Measurements from ENCODE around the gene NDE1. TPM values are rescaled to one million over a fixed set of nuclear protein-coding genes. Genes with fewer than 3 reads are reported as not detected.

The NDE1 gene
- total RNA-seq, 1 donor from 2014 or later: 31.4 TPM

GRCh38 chr16:15766918-15767317 lies 116.9 kb downstream of the NDE1 start:
- no peaks in the 10 kb centered on the region for H3K36me3 Mint-ChIP-seq (ENCODE audit: low read depth, unreplicated experiment)
- Histone ChIP-seq H3K27ac (ENCODE audit: low read depth, low read length) (no peak overlapping the region), H3K36me3 (ENCODE audit: insufficient read depth, low read length) (no peaks in the 10 kb centered on the region), H3K4me2 (ENCODE audit: low read length) (no peak overlapping the region), H3K9ac (ENCODE audit: low read length) (no peak overlapping the region), H3K9me3 (ENCODE audit: insufficient read depth, low read depth, low read length) (no peaks in the 10 kb centered on the region), H2AFZ (ENCODE audit: low read depth, low read length) (no peak overlapping the region), H3K79me2 (ENCODE audit: insufficient read depth, low read length) (no peaks in the 10 kb centered on the region), H3K4me3 (ENCODE audit: insufficient read depth, low read depth, low read length) (no peak overlapping the region), H4K20me1 (ENCODE audit: insufficient read depth, low read length) (no peaks in the 10 kb centered on the region), H3K4me1 (ENCODE audit: insufficient read depth, low read length) (peaks cover 8% of the 10 kb centered on the region), H3K27me3 (ENCODE audit: insufficient read depth, low read length) (peaks cover 13% of the 10 kb centered on the region)
- H3K4me3 Mint-ChIP-seq (ENCODE audit: unreplicated experiment): no peak overlapping the region
- no peak overlapping the region for H3K27ac Mint-ChIP-seq (ENCODE audit: unreplicated experiment)
- H3K27me3 Mint-ChIP-seq (ENCODE audit: low read depth, unreplicated experiment): peaks cover 10% of the 10 kb centered on the region
- DNase-seq (ENCODE audit: low read depth) (no peak), FAIRE-seq (no peak)
- H3K4me1 Mint-ChIP-seq (ENCODE audit: low read depth, unreplicated experiment): peaks cover 3% of the 10 kb centered on the region
- TF ChIP-seq CTCF (IDR thresholded peaks at IDR 0.05; ENCODE audit: insufficient read depth, low read depth, low read length) (no peak), EZH2 (IDR thresholded peaks at IDR 0.05; ENCODE audit: insufficient read depth, low read length) (no peak)
- H3K9me3 Mint-ChIP-seq (ENCODE audit: unreplicated experiment): peaks cover 3% of the 10 kb centered on the region

- no peak overlapping the region for H3K27ac ChIP-seq (ENCODE audit: low read depth, low read length)
- H3K36me3 ChIP-seq (ENCODE audit: insufficient read depth, low read length): no peaks in the 10 kb centered on the region
- TF ChIP-seq EZH2 (IDR thresholded peaks at IDR 0.05; ENCODE audit: insufficient read depth, low read length): no peak
- TF ChIP-seq CTCF (IDR thresholded peaks at IDR 0.05; ENCODE audit: insufficient read depth, low read depth, low read length): no peak
- H3K9ac ChIP-seq (ENCODE audit: low read length): no peak overlapping the region
- H3K9me3 ChIP-seq (ENCODE audit: insufficient read depth, low read depth, low read length): no peaks in the 10 kb centered on the region
- no peak overlapping the region for H3K4me3 Mint-ChIP-seq (ENCODE audit: unreplicated experiment)
- peaks cover 3% of the 10 kb centered on the region for H3K4me1 Mint-ChIP-seq (ENCODE audit: low read depth, unreplicated experiment)
- no peak overlapping the region for H2AFZ ChIP-seq (ENCODE audit: low read depth, low read length)
- H3K4me1 ChIP-seq (ENCODE audit: insufficient read depth, low read length): peaks cover 8% of the 10 kb centered on the region
- no peak for FAIRE-seq
- no peaks in the 10 kb centered on the region for H3K79me2 ChIP-seq (ENCODE audit: insufficient read depth, low read length)
- no peaks in the 10 kb centered on the region for H3K36me3 Mint-ChIP-seq (ENCODE audit: low read depth, unreplicated experiment)
- H3K27ac Mint-ChIP-seq (ENCODE audit: unreplicated experiment): no peak overlapping the region
- no peak for DNase-seq (ENCODE audit: low read depth)
- H4K20me1 ChIP-seq (ENCODE audit: insufficient read depth, low read length): no peaks in the 10 kb centered on the region
- peaks cover 13% of the 10 kb centered on the region for H3K27me3 ChIP-seq (ENCODE audit: insufficient read depth, low read length)
- no peak overlapping the region for H3K4me2 ChIP-seq (ENCODE audit: low read length)
- H3K4me3 ChIP-seq (ENCODE audit: insufficient read depth, low read depth, low read length): no peak overlapping the region
- H3K9me3 Mint-ChIP-seq (ENCODE audit: unreplicated experiment): peaks cover 3% of the 10 kb centered on the region
- peaks cover 7% of the 10 kb centered on the region for H3K27me3 Mint-ChIP-seq (ENCODE audit: low read depth, unreplicated experiment)
Measured at GRCh38 chr16:15768201-15768600, 118.2 kb downstream of the NDE1 start.

- Histone ChIP-seq H3K79me2 (ENCODE audit: insufficient read depth, low read length) (no peaks in the 10 kb centered on the region), H3K27ac (ENCODE audit: low read depth, low read length) (no peak overlapping the region), H3K4me3 (ENCODE audit: insufficient read depth, low read depth, low read length) (no peak overlapping the region), H3K36me3 (ENCODE audit: insufficient read depth, low read length) (no peaks in the 10 kb centered on the region), H3K4me1 (ENCODE audit: insufficient read depth, low read length) (peaks cover 8% of the 10 kb centered on the region), H2AFZ (ENCODE audit: low read depth, low read length) (no peak overlapping the region), H3K27me3 (ENCODE audit: insufficient read depth, low read length) (peaks cover 14% of the 10 kb centered on the region), H3K9me3 (ENCODE audit: insufficient read depth, low read depth, low read length) (no peaks in the 10 kb centered on the region), H4K20me1 (ENCODE audit: insufficient read depth, low read length) (no peaks in the 10 kb centered on the region), H3K4me2 (ENCODE audit: low read length) (no peak overlapping the region), H3K9ac (ENCODE audit: low read length) (no peak overlapping the region)
- DNase-seq (ENCODE audit: low read depth) (no peak), FAIRE-seq (no peak)
- no peak for TF ChIP-seq CTCF (IDR thresholded peaks at IDR 0.05; ENCODE audit: insufficient read depth, low read depth, low read length)
- TF ChIP-seq EZH2 (IDR thresholded peaks at IDR 0.05; ENCODE audit: insufficient read depth, low read length): no peak
- H3K4me1 Mint-ChIP-seq (ENCODE audit: low read depth, unreplicated experiment): peaks cover 3% of the 10 kb centered on the region
- no peak overlapping the region for H3K4me3 Mint-ChIP-seq (ENCODE audit: unreplicated experiment)
- H3K36me3 Mint-ChIP-seq (ENCODE audit: low read depth, unreplicated experiment): no peaks in the 10 kb centered on the region
- peaks cover 3% of the 10 kb centered on the region for H3K9me3 Mint-ChIP-seq (ENCODE audit: unreplicated experiment)
- no peak overlapping the region for H3K27ac Mint-ChIP-seq (ENCODE audit: unreplicated experiment)
- peaks cover 9% of the 10 kb centered on the region for H3K27me3 Mint-ChIP-seq (ENCODE audit: low read depth, unreplicated experiment)
Measured at GRCh38 chr16:15769239-15769638, 119.2 kb downstream of the NDE1 start.
